Pancreas (tissue), 10 donors: ENCODE results near the gene APBA1. TPM values are rescaled to one million over a fixed set of nuclear protein-coding genes. Genes with fewer than 3 reads are reported as not detected.

Source experiments
- ATAC-seq, 4 donors: fragments of 200-7000 bp; cut with Tn5 transposase; one replicate each; pipeline versions ENCODE4 v1.8.0 to v1.9.1; 2020; ENCODE audit warnings: mild to moderate bottlenecking in 4 of 4, moderate library complexity in 4 of 4
- DNase-seq, 6 donors: peaks; one replicate each; pipeline ENCODE4 v3.0.0-alpha.2; 2020
- FAIRE-seq: peaks from 2 replicates; lab custom pipeline; 2012; peaks lifted over from hg19 to GRCh38; lab: Jason Lieb, UNC
- H3K27ac ChIP-seq, 4 donors: fragments of 200-600 bp; sonication (generic); 1 replicate in 3 of 4; 2 replicates in 1 of 4; pipeline versions ENCODE4 v1.5.0 to v1.8.0; 2020
- H3K27me3 ChIP-seq, 4 donors: fragments of 200-600 bp; one replicate each; pipeline ENCODE4 v1.8.0; 2021
- H3K36me3 ChIP-seq, 3 donors: fragments of 200-600 bp; sonication (generic) in 1 of 3; one replicate each; pipeline versions ENCODE4 v1.5.0 to v1.8.0; 2020 to 2021
- H3K4me1 ChIP-seq, 3 donors: fragments of 200-600 bp; one replicate each; pipeline ENCODE4 v1.8.0; 2021
- H3K4me3 ChIP-seq, 4 donors: fragments of 200-600 bp; sonication (generic) in 2 of 4; one replicate each; pipeline versions ENCODE4 v1.5.0 to v1.8.0; 2020 to 2021
- H3K9me3 ChIP-seq, 4 donors: fragments of 200-600 bp; one replicate each; pipeline ENCODE4 v1.8.0; 2021
- WGBS, 2 donors: extraction: QIAGEN DNeasy Blood & Tissue Kit; methylation state at CpG; one replicate each; pipeline ENCODE4 v1.1.7; 2013; 5-methylcytosine and 5-hydroxymethylcytosine counted together
- intact Hi-C, 3 donors: fragments of 100-400 bp; cut with DNase I; formaldehyde crosslinking; loops; one replicate each; pipeline versions ENCODE4 v1.11.1 to v1.14.2; 2022
- polyA plus RNA-seq, 2 donors: library from polyadenylated mRNA; stranded (reverse); fragments of 200-250 nt; gene quantifications; one replicate each; pipeline ENCODE4 v1.2.3, GENCODE V29; 2013
- total RNA-seq, 6 donors: library from RNA; stranded (reverse); fragmentation: NEBNext Ultra II Directional in 4 of 6; extraction: Animal tissue kit (Norgen Biotek cat#: 25700) in 4 of 6; gene quantifications; one replicate each; pipeline versions ENCODE4 v1.2.1 to v1.2.4, GENCODE V29; 2021 to 2023
- TF ChIP-seq, protein P1 (sequence below), 4 donors: fragments of 200-600 bp; sonication (generic) in 3 of 4; IDR thresholded peaks; one replicate each; pipeline versions ENCODE4 v1.5.0 to v1.8.0; 2021; ENCODE audit warnings: antibody characterized with exemption in 4 of 4
- donor health status: healthy with polysubstance abuse.
- donor health status: DM: no; HTN: no; CAD: no; lungs with moderate emphysema.
- donor health status: DM: no; HTN: no; CAD: no.
- donor health status: control.
- donor health status: control.
- donor health status: Bipolar disorder and iron deficiency.
- donor health status: DM: yes; HTN: yes; CAD: no.
- donor health status: DM: no; HTN: no; CAD: no.
- donor health status: DM: no; HTN: no; CAD: no.
- donor health status: DM: yes; HTN: yes; CAD: no.

The APBA1 gene
- total and polyA plus RNA-seq, 8 donors, result 0.68 to 3.2 (median 2.2) TPM

DNA sequence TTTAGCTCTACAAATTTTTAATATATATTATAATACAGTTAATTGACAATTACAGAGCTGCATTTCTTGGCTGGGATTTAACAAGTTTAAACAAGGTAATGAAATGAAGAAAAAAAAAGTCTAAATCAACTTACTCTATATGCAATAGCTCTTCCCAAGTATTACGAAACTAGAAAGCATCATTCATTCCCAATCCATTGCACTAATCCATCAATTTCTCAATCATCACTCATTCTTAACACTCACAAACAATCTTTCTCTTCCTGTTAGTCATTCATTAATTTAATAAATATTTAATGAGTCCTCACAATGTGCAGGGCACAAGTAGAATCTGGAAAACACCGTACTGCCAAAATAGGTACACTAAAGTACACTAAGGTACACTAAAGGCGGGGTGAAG lies 42.9 kb upstream of the APBA1 start:
- H3K4me1 ChIP-seq, result no peaks in the 10 kb centered on the region
- TF ChIP-seq, protein P1, sequence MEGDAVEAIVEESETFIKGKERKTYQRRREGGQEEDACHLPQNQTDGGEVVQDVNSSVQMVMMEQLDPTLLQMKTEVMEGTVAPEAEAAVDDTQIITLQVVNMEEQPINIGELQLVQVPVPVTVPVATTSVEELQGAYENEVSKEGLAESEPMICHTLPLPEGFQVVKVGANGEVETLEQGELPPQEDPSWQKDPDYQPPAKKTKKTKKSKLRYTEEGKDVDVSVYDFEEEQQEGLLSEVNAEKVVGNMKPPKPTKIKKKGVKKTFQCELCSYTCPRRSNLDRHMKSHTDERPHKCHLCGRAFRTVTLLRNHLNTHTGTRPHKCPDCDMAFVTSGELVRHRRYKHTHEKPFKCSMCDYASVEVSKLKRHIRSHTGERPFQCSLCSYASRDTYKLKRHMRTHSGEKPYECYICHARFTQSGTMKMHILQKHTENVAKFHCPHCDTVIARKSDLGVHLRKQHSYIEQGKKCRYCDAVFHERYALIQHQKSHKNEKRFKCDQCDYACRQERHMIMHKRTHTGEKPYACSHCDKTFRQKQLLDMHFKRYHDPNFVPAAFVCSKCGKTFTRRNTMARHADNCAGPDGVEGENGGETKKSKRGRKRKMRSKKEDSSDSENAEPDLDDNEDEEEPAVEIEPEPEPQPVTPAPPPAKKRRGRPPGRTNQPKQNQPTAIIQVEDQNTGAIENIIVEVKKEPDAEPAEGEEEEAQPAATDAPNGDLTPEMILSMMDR (IDR thresholded peaks at IDR 0.05), result no peak
- H3K4me3 ChIP-seq, result no peak overlapping the region
- H3K27ac ChIP-seq, result no peak overlapping the region
- WGBS, 2 donors, result 83 to 89% methylated on average over 3 of the region's 3 CpGs
- DNase-seq (no peak), FAIRE-seq (no peak), ATAC-seq (no peak)
- H3K36me3 ChIP-seq, result peaks cover 0 to 10% (median 0%) of the 10 kb centered on the region in 3 donors
- no peaks in the 10 kb centered on the region for H3K27me3 ChIP-seq
- intact Hi-C loops, result no loop called here
- H3K9me3 ChIP-seq, result no peaks in the 10 kb centered on the region

DNA sequence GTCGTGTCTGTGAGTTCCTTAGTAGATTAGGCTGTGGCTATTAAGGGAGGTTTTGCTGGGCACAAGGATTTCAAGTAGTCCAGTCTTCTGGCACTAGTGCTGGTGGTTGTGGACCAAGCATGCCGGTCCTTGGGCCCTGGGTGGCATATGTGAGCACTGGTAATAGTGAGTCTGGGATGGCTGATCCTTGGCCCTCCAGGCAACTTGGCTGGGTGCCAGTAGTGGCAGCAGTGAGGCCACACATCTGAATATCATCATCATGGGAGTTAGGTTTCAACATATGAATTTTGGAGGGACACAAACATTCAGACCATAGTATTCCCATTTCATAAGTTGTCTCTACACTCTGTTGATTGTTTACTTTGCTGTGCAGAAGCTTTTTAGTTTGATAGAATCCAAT lies 25.3 kb upstream of the APBA1 start:
- Histone ChIP-seq H3K4me3 (no peak overlapping the region), H3K4me1 (no peaks in the 10 kb centered on the region), H3K36me3 (no peaks in the 10 kb centered on the region), H3K27ac (no peak overlapping the region), H3K27me3 (no peaks in the 10 kb centered on the region), H3K9me3 (peaks cover 0 to 5% (median 0%) of the 10 kb centered on the region in 4 donors)
- intact Hi-C loops, result no loop called here
- ATAC-seq (no peak), DNase-seq (peak in 2 of 6 donors; percentile 21 to 25), FAIRE-seq (no peak)
- 78 to 90% methylated on average over 2 of the region's 2 CpGs for WGBS, 2 donors
- TF ChIP-seq, protein P1 (IDR thresholded peaks at IDR 0.05), result no peak

DNA sequence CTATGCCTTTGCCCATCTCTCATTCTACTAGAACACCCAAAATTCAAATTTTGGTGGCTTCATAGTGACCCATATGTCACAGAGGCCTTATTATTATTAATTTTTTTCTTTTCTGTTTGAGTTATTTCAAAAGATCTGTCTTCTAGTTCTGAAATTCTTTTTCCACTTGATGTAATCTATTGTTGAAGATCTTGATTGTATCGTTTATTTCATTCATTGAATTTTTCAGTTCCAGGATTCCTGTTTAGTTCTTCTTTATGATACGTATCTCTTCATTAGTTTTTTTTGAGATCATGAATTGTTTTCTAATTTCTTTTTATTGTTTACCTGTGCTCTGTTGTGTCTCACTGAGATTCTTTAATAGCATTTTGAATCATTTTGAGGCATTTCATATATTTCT lies 24.6 kb upstream of the APBA1 start:
- Histone ChIP-seq H3K27ac (no peak overlapping the region), H3K36me3 (no peaks in the 10 kb centered on the region), H3K9me3 (peaks cover 0 to 5% (median 0%) of the 10 kb centered on the region in 4 donors), H3K27me3 (no peaks in the 10 kb centered on the region), H3K4me1 (no peaks in the 10 kb centered on the region), H3K4me3 (no peak overlapping the region)
- DNase-seq (no peak), ATAC-seq (no peak), FAIRE-seq (no peak)
- intact Hi-C loops, result no loop called here
- WGBS, 2 donors, result 84 to 99% methylated on average over 2 of the region's 2 CpGs
- TF ChIP-seq, protein P1 (IDR thresholded peaks at IDR 0.05), result no peak

DNA sequence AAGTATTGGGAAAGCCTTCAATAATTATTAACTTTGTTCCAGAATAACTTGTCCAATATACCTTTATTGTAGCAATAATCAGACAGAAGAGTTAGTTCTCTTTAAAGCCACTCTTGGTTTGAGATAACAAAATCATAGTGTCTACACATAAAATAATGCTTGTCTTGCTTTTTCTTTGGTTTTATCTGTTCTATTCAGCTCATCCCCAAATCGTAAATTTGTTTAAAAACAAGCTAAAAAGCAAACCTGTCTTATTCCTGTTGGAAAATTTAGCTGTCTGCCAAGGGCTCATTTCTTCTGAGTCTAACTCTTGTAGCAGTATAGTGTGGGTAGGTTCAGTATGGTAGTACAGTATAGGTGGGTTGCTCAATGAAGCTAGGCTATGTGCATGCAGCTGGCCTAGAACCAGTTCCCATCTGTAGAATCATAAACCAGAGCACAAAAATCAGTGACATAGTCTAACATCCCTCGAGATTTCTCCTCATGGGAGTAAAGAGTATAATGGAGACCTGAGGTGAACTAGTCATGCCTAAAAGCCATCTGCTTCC lies 17.9 kb upstream of the APBA1 start:
- no peaks in the 10 kb centered on the region for H3K36me3 ChIP-seq
- 48 to 54% methylated on average over 2 of the region's 2 CpGs for WGBS, 2 donors
- FAIRE-seq (no peak), ATAC-seq (no peak), DNase-seq (no peak)
- TF ChIP-seq, protein P1 (IDR thresholded peaks at IDR 0.05), result no peak
- no peak overlapping the region for H3K4me3 ChIP-seq
- no peak overlapping the region for H3K27ac ChIP-seq
- no peaks in the 10 kb centered on the region for H3K27me3 ChIP-seq
- intact Hi-C loops, result no loop called here
- no peaks in the 10 kb centered on the region for H3K4me1 ChIP-seq
- no peaks in the 10 kb centered on the region for H3K9me3 ChIP-seq

DNA sequence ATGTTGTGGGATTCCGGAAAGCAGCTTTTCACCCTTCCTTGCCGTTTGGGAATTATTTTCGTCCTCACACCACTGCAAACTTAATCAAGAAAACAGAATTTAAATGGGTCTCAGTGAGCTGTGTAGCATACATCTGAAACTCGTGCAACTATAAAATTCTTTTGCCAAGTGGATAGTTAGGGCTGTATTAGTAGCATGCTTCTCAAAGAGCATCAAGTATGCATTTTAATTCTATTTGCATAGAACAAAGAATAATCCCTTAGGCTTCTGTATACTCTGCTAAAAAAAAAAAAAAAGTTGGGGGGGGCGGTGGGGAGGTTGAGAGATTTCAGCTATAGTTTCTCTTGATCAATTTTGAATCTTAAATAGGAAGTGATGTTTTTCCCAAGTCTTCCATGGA lies 11.8 kb upstream of the APBA1 start:
- no peak for FAIRE-seq
- 65 to 66% methylated on average over 5 of the region's 5 CpGs for WGBS, 2 donors

More for the DNA sequence above, 11.8 kb upstream of the APBA1 start:
- Histone ChIP-seq H3K4me1 (no peaks in the 10 kb centered on the region), H3K9me3 (no peaks in the 10 kb centered on the region), H3K36me3 (no peaks in the 10 kb centered on the region), H3K27me3 (no peaks in the 10 kb centered on the region), H3K4me3 (no peak overlapping the region), H3K27ac (no peak overlapping the region)
- ATAC-seq (no peak), DNase-seq (no peak)
- TF ChIP-seq, protein P1 (IDR thresholded peaks at IDR 0.05), result no peak
- intact Hi-C loops, result no loop called here
